PC-9 (cell line): ENCODE results near the gene MAGT1.
"Not testable (repeated sequence)": the region's sequence is repeated elsewhere in the genome, so short reads cannot be mapped to it uniquely, and the experiment has no call there.

ENCODE experiments used
- CTCF ChIP-seq: fragments of 200-600 bp; sonication (generic); conservative IDR thresholded peaks from 2 replicates; pipeline ENCODE4 v1.6.1; 2017; ENCODE audit warnings: mixed run types, antibody characterized with exemption, mild to moderate bottlenecking, moderate library complexity
- EZH2 ChIP-seq: fragments of 200-600 bp; sonication (generic); IDR thresholded peaks from 2 replicates; pipeline ENCODE4 v1.8.0; 2017; ENCODE audit warnings: antibody characterized with exemption, low read depth

GRCh38 chrX:77821989-77822388 is 73.2 kb downstream of the MAGT1 start:
- not testable (repeated sequence) for TF ChIP-seq CTCF, EZH2
